Stimulated activated CD4-positive, alpha-beta T cell treated with anti-CD3 and anti-CD28 coated beads, Interleukin-15, amount 100 ng/mL, for 24 hours (primary cell): Measurements from ENCODE around the gene DLG2.

ENCODE experiments used
- DNase-seq: peaks from one replicate; pipeline ENCODE4 v3.0.0-alpha.2; 2020

The DLG2 gene

DNA sequence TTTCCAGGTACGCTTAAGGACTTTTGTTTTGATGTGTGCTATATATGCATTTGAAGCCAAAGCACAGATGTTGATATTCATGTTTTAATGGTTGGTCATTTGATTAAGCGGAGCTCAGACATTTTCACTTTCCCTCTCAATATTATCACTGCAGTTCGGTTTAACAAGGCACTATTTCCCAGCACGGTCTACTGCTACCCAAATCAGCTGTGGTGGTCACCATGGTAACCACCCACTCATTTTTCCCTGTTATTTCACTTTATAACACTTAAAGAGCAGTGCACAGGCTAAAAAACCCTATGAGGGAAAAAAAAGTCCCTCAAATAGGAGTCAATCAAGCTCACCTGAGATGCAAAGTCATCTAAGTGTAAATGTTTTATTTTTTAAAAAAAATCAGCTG, 1901.4 kb downstream of the DLG2 start:
- DNase-seq, result no peak

DNA sequence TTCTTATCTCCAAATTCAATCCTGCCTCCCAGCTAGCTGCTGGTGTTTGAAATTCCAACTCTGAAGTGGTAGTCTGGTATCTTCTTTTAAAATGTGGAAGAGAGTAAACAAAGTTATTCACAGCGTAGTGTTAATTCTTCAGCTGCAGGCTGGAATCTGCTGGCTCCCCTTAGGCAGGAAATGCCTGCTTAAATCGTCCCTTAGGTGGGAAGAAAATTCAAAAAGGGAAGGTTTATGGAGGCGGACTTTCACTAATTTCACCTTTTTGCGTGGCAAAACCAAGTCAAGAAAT, 1901.9 kb downstream of the DLG2 start:
- DNase-seq, result no peak

DNA sequence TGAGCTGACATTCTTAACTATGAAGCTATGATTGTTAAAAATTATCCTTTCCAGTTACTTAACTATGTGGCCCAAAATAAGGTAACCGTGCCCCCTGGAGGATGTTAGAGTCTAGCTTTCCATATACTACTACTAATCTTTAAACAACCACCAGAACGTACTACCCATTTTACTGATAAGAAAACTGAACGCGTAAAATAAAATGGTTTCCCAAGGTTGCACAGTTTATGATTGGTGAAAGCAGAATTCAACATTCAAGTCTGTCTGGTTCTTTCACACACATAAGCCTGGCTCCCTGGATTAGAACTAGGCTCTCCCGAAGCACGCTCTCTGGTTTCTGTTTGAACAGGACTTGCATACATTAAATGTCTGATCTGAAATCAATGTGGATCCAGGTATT, 1903.1 kb downstream of the DLG2 start:
- peak; percentile 23 for DNase-seq

DNA sequence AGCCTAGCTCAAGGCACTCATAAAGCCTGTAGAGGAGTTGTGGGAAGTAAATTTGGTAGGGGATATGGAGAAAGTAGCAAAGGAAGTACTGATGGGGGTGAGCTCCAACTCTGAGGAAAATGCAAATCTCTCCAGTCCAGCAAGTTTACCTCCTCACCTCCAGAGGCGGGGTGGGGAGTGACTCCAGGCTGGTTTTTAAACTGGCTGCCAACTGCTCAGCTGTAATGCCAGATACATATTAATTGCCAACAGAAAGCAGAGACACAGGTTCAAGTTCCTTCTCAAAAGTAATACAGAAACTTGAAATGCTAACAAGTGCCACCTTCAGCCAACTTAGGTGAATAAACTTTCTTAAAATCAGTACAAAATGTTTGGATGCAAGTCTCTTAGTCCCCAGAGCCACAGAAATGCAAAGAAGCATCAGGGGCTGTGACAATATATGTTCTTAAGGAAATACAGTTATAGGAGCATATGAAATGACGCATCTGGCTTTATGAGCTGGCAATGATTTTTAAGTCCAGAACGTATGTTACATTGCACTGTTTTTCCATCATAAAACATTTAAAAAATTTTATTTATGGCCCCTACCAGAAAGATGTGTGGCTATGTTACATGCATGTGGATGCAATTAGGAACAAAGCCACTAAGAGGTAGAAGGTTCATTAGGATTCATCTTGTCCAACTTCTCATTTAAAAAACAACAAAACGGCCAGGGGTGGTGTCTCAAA, 1904.6 kb downstream of the DLG2 start:
- DNase-seq, result no peak

DNA sequence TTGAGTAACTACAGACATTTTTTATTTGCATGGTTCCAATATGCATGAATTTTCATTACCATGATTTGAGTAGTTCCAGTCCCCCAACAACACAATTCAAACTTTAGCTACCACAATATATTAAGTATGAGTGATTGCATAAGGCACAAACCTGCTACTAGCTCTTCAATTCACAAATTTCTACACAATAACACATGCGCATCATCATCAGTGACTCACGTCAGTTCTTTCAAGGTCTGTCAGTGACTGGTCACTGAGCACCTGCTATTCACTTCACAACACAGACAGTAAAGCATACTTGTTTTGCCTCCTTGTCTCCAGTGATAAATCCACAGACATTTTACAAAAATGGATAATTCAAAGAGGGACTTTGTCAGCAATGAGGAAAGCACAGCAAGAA, 1905.9 kb downstream of the DLG2 start:
- DNase-seq, result no peak

DNA sequence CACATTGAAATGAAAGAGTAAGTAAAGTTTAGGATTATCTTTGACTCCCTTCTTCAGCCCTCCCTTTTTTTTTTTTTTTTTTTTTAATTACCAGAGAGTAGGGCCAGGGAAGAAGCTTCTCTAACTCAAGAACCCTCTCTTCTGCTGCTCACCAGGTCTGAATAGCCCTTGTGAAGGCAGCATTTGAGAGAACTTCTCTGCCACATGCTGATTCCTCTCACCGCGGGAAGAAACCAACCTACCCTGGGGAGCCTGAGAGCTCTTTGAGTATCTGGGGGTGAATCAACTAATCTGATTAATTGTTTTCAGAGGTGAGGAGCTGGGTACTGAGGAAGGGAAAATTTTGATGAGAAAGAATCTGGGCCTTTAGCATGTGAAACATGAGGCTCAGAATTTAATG, 1906.5 kb downstream of the DLG2 start:
- DNase-seq, result no peak

DNA sequence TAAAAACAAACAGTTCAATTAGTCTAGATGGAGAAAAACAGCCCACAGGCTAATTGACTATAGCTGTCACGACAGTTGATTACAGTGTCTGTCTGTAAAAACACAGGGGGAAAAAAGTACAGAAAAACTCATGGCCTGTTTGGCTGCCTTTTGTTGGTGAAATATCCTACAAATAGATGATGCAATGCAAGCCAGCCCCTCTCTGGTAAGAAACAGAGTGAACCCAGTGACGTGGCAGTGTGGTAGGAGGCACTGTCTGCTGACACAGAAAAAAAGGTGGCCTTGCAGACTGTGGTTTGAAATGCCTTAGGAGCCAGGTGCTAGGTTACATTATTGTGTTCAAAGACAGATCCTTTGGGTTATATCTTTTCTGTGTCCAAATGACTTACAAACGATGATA, 1909.6 kb downstream of the DLG2 start:
- DNase-seq, result no peak

DNA sequence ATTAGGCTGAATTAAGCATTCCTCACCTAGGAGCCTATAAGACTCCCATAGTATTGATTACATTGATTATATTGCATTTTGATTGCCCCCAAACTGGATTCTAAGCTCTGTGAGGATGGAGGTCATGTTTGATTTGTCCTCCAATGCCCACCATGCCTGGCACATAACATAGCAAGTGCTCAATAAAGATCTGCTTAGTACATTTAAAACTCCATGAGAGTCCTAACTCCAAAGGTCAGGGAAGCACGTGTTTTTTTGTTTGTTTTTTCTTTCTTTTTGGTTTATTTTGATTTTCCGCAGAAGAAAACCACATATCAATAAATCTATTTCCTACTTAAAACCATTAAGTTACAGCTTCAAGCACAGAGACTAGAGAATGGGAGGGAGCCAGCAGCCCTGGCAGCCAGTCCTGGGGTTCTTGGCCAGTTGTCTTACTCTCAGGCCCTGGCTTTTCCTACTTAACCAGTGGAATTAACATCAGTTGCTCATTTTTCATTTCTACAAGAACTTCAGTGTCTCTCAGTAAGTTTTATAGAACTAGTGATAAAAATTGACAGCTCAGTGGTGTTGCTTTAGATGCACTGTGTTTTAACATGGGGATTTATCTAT, 1911.1 kb downstream of the DLG2 start:
- no peak for DNase-seq

DNA sequence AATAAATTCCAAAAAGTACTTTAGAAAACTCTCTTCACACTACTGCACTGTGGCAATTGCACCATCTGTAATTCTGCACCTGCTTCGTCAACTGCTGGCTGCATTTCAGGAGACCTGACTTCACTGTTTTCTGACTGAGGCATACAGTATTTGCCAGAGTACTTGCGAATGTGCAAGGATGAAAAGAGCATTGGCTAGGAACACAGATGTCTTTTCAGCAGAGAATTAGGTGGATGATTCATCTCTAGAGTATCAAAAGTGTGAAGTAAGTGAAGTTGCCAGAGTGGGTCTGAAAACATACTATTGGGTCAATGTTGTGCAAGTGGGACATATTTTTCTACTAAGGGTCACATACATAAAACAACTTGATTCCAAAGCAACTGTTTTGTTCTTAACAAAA, 1913.4 kb downstream of the DLG2 start:
- no peak for DNase-seq

DNA sequence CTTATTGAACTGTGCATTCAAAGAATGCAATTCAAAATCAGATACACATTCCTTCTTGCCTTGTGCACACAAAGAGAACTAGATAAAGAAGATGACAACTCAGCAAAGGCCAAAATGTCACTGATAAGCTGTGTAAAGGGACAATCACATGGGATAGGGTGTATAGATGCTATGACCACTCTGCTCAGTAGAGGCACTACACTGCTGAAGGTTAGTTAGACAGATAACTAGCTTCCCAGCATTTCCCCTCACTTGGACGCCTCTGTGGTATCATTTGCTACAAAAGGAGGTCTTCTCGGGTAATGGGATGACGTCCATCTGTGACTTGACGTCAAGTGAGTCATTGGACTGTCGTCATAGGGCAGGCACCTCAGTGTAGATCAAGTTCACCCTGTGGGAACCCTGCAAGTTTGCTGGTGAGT, 1916.0 kb downstream of the DLG2 start:
- no peak for DNase-seq

DNA sequence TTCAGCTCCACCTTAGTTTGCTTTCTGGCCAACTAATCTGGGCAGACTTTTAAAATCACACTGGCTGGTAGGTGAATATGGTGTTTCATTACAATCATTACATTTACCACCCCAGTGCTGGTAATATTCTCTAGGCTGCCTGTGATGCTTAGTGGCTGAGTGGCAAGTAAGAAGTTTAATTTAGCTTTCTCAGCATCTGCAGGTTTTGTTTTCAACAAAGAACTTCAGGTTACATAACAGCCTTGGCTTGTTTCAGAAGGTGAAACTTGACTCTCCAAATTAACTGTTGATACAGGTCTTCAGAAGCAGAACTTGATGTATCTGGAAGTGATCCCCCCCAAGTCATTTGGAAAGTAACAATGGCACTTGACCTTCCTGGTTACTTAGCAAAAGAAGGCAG, 1917.7 kb downstream of the DLG2 start:
- DNase-seq, result no peak

DNA sequence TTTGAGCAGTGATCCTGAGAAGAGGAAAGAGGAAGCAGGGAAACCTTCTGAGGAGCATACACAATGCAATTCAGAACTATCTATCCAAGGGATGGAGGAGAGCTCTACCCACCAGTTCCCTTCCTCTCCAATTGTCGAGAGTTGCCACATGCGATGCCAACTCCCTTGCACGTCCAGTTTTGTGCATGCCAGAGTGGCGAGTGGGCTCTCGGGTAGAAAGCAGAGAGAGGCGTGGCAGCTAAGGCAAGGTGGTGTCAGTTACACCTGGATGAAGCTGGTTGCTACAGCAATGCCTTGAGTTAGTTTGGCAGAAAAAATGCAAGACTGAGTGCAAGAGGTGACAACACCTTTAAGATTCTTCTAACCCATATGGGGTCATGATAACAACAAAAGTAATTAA, 1920.6 kb downstream of the DLG2 start:
- no peak for DNase-seq

DNA sequence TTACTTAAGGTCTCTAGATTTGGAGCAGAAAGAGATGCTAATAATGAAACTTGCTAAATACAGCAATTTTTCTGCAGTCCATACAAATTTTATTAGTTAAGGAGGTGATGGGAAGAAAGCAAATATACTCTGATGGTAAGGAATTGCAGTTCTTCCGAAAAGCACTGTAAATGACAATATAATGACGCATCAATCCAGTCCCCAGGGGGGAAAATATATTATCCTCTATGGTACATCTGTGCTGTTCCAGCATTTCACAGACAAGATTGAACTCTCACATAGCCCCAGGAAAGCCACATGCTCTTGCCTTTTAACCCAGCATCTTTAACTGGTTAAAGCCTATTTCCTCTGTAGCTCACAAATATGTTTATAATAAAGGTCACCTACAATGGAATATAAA, 1924.3 kb downstream of the DLG2 start:
- DNase-seq, result no peak

DNA sequence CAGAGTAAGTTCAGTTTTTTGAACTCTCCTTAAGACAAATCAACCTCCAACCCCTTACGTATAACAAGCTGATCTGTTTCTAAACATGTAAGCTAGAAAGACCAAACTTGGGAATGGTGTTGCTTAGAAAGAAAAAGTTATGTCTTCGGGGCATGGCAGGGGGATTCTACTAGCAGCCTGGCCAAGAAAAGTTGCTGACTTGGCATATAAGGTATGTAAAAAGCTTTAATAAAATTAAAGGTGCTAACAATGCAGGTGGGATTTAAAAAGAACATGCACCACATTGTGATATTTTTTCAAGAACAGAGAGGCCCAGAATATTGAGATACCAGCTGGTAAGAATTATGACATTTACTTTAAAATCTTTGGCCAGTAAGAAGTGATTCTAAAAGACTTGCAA, 1929.6 kb downstream of the DLG2 start:
- DNase-seq, result no peak

DNA sequence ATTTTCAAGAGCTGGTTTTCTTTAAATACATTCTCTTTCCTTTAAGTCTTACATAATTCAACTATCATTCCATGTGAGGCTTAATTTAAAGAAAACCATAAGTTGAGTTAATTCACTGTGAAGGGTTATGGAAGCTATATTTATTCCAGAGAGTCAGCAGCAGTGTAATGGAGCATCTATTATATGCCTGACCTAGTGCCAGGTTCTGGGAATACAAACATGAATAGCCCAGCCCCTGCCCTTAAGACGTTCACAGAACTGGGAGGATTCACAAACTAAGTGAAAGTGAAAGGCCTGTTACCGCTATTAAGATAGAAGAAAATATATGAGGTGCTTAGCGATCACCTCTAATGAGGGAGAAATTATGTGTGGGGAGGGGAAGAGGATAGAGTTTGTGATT, 1932.1 kb downstream of the DLG2 start:
- DNase-seq, result no peak

DNA sequence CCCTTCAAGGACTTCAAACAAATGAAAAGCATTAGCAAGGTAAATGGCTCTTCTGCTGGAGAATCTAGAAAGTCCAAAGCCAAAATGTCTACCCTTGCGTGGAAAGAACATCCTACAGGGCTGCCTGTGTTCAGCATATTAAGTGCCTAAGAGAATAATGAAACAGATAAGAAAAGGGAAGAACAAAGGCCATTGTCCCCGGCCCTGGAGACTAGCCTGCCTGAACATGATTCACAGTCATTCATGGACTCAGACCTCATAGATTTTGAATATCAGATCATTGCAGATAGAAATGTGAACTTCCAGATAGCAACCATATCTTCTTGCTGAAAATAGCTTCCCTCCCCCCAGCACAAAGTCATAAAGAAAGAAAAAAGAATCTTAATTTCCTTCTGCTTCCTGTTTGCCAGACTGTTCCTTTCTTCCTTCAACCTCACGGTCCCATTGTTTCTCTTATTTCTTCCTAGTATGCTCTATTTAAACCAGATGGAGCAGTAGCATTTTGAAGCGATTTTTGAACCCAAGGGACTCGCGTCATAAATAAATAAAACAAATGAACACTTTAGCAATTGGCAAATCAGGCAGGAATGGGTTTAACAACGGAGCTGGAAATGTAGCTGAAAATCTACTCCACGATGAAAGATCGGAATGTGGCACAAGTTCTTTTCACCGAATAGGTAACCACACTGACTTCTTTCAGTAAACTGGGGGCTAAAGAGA, 1932.8 kb downstream of the DLG2 start:
- DNase-seq, result no peak

DNA sequence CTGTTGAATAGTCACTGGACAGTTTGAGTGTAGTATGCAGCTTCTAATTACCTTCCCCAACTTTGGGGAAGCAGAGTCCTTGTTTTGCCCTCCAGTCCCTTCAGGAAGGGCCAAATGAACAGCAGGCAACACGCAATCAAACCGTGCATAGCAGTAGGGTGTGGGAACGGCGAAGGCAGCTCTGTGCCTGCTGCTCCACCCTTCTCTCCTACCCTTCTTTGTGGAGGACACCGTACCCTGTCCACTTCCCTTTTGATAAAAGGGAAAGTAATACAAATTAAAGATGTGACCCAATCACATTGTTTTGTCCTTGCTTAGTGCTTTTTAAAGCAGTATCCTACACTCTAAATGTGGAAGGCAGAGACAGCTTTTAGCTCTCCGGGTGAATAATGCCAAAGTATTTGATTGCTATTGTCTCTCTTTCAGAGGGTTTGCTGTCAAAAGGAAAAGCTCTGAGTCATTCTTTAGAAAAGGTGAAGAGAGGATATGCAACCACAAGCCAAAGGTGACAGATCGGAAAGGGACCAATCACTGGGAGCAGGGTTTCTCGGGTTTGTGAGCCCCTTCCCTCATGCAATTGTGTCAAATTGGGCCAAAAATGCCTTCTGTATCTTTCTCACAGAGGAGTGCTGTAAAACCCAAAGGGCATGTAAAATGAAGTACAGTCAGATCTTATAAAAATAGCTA, 1933.7 kb downstream of the DLG2 start:
- DNase-seq, result no peak

DNA sequence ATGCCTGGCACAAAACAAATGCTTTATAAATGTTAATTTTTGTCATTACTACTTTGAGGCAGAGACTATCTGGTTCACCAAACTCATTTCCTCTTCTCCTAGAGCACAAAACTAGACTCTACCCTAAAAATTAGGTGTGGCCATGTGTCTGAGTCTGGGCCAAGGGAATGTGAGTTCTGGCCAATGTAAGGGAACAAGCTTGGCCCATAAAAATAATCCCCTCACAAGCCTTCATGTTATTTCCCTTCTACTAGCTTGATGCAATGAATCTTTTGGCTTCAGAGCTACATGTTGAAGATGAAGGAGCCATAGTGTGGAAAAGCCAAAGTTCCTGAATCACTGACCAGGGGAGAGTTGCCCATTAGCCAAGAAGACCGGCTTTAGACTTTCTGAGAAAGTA, 1934.5 kb downstream of the DLG2 start:
- no peak for DNase-seq

DNA sequence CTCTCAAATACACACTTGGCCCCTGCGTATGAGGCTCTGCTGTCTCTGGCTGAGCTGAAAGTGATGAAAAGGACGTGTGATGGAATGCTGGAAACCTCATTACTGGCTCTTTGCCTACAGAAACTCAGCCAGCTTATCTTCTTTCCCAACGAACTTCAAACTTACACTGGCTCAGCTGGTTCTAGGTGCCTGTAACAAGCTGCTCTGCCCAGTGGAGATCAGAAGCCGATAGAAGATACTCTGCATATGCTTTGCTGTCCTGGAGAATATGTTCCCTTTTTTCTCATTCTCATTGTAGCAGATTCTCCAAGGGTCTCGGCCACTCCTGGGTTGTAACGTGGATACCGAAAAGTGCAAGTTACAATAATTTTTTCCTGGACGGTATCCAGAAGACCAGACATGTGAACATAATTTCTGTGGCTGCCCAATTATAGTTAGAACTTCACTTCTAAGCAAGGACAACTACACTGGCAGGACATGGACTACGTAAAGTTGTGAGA, 1935.6 kb downstream of the DLG2 start:
- DNase-seq, result no peak

DNA sequence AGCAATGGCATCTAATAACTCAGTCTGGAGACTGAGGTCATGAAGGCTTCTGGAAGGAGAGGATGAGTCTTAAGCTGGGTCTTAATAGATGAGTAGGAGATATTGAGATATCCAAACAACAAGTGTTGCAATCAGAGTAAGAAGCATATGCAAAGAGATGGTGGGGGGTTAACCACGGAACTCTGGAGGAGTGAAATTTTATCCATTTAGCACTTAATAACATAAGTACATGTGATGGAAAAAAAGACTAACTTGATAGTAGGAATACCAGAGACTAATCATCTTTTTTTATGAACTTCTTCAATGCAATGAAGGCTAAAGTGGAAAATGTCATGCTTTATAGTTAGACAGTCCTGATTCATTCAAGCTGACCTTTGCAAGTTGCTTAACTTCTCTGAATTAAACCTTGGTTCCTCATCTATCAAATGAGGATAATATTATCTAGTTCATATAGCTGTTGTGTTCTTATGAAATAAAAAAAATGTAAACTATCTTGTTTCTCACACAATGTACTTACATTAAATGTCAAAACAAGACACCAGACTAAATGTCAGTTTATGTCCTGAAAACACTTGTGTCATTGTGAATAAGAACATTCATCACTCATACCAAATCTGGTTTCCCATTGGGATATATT, 1937.9 kb downstream of the DLG2 start:
- no peak for DNase-seq

DNA sequence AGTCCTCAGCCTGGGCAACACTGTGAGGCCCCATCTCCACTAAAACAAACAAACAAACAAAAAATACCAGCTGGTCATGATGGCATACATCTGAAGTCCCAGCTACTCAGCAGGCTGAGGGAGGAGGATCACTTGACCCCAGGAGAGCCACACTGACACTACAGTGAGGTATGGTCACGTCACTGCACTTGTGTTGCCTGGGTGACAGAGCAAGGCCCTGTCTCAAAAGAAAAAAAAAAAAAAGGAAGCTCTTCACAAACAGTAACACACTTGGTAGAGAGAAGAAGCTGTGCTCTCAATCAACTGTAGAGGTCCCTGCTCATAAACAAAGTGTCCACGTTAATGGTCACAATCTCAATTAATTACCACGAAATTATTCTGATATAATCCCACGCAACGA, 1939.4 kb downstream of the DLG2 start:
- DNase-seq, result no peak

DNA sequence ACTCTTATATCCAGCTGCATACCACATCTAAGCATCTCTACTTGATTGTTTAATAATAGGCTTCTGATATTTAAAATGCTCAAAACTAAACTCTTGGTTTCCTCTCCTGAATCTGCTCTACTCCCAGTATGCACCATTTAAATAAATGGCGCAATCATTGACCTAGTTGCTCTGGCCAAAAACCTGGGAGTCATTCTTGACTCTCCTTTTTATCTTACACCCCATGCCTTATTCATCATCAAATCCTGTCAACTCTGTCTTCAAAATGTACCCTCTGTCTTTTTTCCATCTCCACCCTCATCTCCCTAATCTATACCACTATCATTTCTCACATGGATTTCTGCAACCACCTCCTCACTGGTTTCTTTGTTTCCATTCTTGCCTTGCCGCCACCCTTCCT, 1941.4 kb downstream of the DLG2 start:
- DNase-seq, result no peak

DNA sequence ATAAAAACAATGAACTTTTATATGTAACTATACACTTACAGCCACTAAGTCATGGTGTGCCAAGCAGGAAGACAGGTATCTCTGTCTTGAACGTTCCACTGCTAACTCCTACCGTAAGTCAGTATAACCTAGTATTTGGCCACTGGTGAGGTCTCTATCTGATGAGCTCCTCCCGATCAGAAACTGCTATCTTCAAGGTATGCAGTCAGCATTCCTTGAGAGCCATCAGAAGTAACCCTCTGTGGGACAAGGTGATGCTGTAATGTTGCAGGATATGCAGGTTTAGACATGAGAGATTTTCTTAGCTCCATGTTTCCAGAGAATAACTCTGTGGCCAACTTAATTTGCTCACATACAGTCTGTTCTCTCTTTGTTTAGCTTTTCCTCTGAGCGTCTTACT, 1943.1 kb downstream of the DLG2 start:
- no peak for DNase-seq
